SK-N-MC (cell line): ENCODE measurements around the gene RLBP1.

Experiments
- DNase-seq: peaks from one replicate; pipeline ENCODE4 v3.0.0-alpha.2; 2011; ENCODE audit warnings: low read depth, low spot score
- H3K27ac ChIP-seq: fragments of 200-600 bp; sonication (generic); 2 replicates; pipeline ENCODE4 v1.5.1; 2016; ENCODE audit warnings: mixed run types
- H3K36me3 ChIP-seq: fragments of 200-600 bp; sonication (generic); 2 replicates; pipeline ENCODE4 v1.6.1; 2017; ENCODE audit warnings: antibody characterized with exemption, low read length, mixed read lengths; ENCODE audit not compliant: insufficient read depth
- H3K4me3 ChIP-seq: fragments of 200-600 bp; sonication (generic); 2 replicates; pipeline ENCODE4 v1.5.1; 2016
- H3K9ac ChIP-seq: fragments of 200-600 bp; sonication (generic); 2 replicates; pipeline ENCODE4 v1.8.0; 2017; ENCODE audit warnings: mixed run types, mixed read lengths; ENCODE audit not compliant: insufficient read length
- H3K9me3 ChIP-seq: fragments of 200-600 bp; sonication (generic); 2 replicates; pipeline ENCODE4 v1.6.1; 2017; ENCODE audit warnings: low read depth, mild to moderate bottlenecking, antibody characterized with exemption, low read length, moderate library complexity, mixed read lengths
- EZH2 ChIP-seq: fragments of 200-600 bp; sonication (generic); IDR thresholded peaks from one replicate; pipeline ENCODE4 v1.6.1; 2017; ENCODE audit warnings: antibody characterized with exemption
- FOXP2 ChIP-seq: optimal IDR thresholded peaks from 2 replicates; pipeline ENCODE3; 2011; ENCODE audit warnings: mild to moderate bottlenecking, moderate library complexity; ENCODE audit not compliant: insufficient read depth; ENCODE audit errors: extremely low read length, control extremely low read depth
- POLR2AphosphoS5 ChIP-seq: IDR thresholded peaks from 2 replicates; pipeline ENCODE4 v1.6.1; 2012; ENCODE audit warnings: mild to moderate bottlenecking, low read depth, low read length, borderline replicate concordance

RLBP1 gene

DNA sequence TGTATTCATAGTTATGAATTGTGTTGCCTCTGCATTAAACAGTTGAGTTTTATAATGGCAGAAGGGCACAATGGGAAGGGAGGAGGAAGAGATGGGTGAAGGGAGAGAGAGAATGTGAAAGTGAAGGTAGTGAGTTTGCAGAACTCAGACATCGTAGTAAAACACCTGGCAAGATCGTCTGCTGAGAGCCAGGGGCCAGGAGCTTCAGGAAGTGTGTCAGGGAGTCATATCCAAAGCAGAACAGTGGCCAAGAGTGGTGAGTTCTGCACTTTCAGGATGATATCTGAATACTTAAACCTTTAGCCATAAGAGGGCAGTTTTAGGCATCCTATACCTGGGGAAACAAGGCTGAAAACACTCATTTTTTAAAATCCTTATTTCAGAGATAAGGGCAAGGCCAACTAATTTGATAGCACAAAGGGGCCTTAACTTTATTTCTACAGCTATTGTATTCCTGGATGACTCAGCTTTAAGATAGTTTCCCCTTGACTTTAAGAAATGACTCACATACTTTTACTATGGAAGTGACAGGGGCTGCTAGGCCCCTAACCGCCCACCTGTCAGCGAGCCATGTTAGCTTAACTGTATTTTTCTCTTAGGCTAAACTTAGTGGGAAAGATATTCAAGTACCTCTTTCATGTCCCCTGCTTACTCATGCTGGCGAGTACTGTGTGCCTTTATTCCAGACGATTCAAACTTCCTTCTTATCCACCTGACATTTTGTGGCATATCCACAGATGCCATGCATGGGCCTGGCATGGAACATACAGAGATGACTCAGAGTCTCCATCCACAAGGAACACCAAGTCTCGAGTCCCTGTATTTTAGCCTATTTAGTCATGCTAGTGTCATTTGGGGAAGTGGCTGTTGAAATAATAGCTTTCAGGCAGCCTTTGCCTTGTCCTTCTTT, 53.9 kb downstream of the RLBP1 start:
- Histone ChIP-seq H3K36me3 (no peaks in the 10 kb centered on the region), H3K9me3 (no peaks in the 10 kb centered on the region), H3K27ac (no peak overlapping the region), H3K9ac (no peak overlapping the region), H3K4me3 (no peak overlapping the region)
- DNase-seq: no peak
- no peak for TF ChIP-seq POLR2AphosphoS5
- TF ChIP-seq FOXP2: no peak
- TF ChIP-seq EZH2: no peak

DNA sequence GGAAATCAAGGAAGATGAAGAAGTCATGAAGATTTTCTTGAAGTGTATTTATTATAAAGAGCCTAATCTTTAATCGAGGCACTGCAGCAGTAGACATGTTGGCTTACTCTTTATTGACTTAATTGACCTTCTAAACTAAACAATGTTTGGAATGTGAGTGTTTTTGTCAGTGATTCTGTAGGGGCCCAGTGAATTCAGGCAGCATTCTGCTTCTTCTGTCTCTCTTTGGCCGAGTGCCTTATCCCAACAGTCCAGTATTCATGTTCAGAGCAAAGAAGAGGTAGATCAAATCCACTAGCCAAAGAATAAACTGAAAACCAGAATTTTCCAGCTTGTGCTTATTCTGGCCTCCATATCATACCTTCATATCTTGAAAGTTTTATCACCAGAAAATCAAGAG, 55.7 kb downstream of the RLBP1 start:
- TF ChIP-seq EZH2: no peak
- TF ChIP-seq FOXP2: no peak
- no peak for TF ChIP-seq POLR2AphosphoS5
- no peak overlapping the region for H3K4me3 ChIP-seq
- no peak for DNase-seq
- no peaks in the 10 kb centered on the region for H3K9me3 ChIP-seq
- no peak overlapping the region for H3K27ac ChIP-seq
- H3K36me3 ChIP-seq: no peaks in the 10 kb centered on the region
- no peak overlapping the region for H3K9ac ChIP-seq

DNA sequence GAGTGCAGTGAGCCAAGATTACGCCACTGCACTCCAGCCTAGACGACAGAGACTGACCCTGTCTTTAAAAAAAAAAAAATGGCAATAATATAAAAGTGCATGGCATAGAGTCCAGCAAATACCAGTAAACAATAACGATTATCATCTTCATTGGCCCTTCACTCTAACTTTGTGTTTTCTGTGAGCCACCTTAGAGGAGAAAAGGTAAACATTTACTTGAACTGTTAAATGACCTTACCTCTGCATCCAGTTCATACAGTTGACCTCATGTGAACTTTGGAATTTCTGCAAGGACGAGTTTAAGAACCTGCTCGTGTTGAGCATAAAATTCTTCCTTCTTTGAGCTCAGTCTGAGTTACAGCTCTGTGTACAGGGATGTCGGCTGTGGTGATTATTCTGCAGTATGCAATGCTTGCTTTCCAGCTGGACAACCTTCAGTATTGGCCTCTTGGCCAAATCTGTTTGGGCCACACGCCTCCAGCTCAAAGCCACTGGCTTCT, 56.6 kb downstream of the RLBP1 start:
- Histone ChIP-seq H3K9me3 (no peaks in the 10 kb centered on the region), H3K4me3 (no peak overlapping the region), H3K36me3 (no peaks in the 10 kb centered on the region), H3K9ac (no peak overlapping the region), H3K27ac (no peak overlapping the region)
- TF ChIP-seq POLR2AphosphoS5 (no peak), FOXP2 (no peak), EZH2 (no peak)
- DNase-seq: no peak

DNA sequence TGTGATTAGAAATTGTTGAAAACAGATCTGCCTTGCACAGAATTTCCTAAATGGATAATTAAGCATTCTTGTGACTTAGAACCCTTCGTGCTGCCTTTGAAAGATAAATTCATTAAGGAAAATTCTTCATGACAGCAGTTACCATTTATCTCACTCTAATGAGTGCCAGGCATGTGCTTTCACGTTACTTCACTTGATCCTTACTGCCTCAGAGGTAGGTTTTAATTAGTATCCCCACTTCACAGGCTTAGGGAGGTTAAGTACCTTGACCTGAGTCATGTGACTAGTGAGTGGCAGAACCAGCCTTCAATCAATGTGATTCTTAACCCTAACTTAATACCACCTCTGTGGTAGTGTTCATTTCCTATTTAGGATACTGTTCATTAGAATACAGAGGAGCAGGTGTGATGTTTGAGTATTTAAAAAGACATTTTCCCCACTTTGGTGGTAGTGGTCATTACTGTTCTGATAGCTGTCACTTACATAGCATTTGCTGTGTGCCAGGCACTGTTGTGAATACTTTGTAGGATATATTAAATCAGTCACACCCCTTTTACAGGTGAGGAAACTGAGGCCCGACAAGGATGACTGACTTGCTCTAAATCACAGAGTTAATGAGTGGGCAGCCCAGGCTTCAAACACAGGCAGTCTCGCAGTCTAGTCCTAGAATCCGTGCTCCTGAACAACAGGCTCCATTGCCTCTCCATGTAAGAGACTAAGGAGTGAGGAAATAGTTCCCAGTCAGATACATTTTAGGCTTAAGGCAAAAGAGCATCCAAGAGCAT, 57.9 kb downstream of the RLBP1 start:
- H3K9ac ChIP-seq: no peak overlapping the region
- TF ChIP-seq POLR2AphosphoS5 (no peak), EZH2 (no peak), FOXP2 (no peak)
- H3K4me3 ChIP-seq: no peak overlapping the region
- no peaks in the 10 kb centered on the region for H3K9me3 ChIP-seq
- H3K36me3 ChIP-seq: no peaks in the 10 kb centered on the region
- no peak for DNase-seq
- no peak overlapping the region for H3K27ac ChIP-seq

DNA sequence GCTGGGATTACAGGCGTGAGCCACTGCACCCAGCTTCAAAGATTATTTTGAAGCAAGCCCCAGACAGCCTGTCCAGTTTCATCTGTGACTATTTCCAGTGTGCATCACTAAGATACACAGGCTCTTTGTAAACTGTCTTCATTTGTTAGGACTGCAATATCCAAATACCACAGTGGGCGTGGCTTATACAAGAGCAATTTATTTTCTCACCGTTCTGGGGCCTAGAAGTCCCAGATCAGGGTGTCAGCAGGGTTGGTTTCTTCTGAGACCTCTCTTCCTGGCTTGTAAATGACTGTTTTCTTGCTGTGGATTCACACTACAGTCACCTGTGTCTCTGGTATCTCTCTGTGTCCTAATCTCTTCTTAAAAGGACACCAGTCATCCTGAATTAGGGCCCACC, 59.7 kb downstream of the RLBP1 start:
- Histone ChIP-seq H3K9ac (no peak overlapping the region), H3K4me3 (no peak overlapping the region)
- TF ChIP-seq FOXP2 (no peak), POLR2AphosphoS5 (no peak), EZH2 (no peak)

More for the DNA sequence above, 59.7 kb downstream of the RLBP1 start:
- Histone ChIP-seq H3K9me3 (no peaks in the 10 kb centered on the region), H3K27ac (no peak overlapping the region), H3K36me3 (no peaks in the 10 kb centered on the region; the same call in 1 of the 2 replicates)
- no peak for DNase-seq
